Parathyroid adenoma (tissue), 2 donors: Measurements from ENCODE around the gene GIPC2.
A peak's percentile ranks its signal among the peaks of the same experiment; 100 is the strongest.

ENCODE experiments used
- H2AFZ ChIP-seq: fragments of 300-600 bp; sonication (generic); one replicate; pipeline ENCODE4 v1.7.0; 2017; ENCODE audit warnings: antibody characterized with exemption, mild to moderate bottlenecking
- H3K27ac ChIP-seq: fragments of 300-600 bp; sonication (generic); one replicate; pipeline ENCODE4 v1.7.0; 2017
- H3K27me3 ChIP-seq: fragments of 300-600 bp; sonication (generic); one replicate; pipeline ENCODE4 v1.7.0; 2017; ENCODE audit warnings: low read length; ENCODE audit not compliant: control insufficient read depth, insufficient read depth
- H3K36me3 ChIP-seq: fragments of 300-600 bp; sonication (generic); one replicate; pipeline ENCODE4 v1.7.0; 2017; ENCODE audit warnings: low read length; ENCODE audit not compliant: control insufficient read depth, insufficient read depth
- H3K4me1 ChIP-seq: fragments of 300-600 bp; sonication (generic); one replicate; pipeline ENCODE4 v1.7.0; 2017; ENCODE audit warnings: control low read depth
- H3K4me2 ChIP-seq: fragments of 300-600 bp; sonication (generic); one replicate; pipeline ENCODE4 v1.7.0; 2017; ENCODE audit warnings: low read length
- H3K4me3 ChIP-seq: fragments of 300-600 bp; sonication (generic); one replicate; pipeline ENCODE4 v1.7.0; 2017; ENCODE audit warnings: low read depth, low read length
- H3K79me2 ChIP-seq: fragments of 300-600 bp; sonication (generic); one replicate; pipeline ENCODE4 v1.7.0; 2017; ENCODE audit warnings: control low read depth
- H3K9ac ChIP-seq: fragments of 300-600 bp; sonication (generic); one replicate; pipeline ENCODE4 v1.7.0; 2017; ENCODE audit warnings: mild to moderate bottlenecking
- H3K9me3 ChIP-seq: fragments of 300-600 bp; sonication (generic); one replicate; pipeline ENCODE4 v1.7.0; 2017; ENCODE audit warnings: low read length; ENCODE audit not compliant: control insufficient read depth
- CTCF ChIP-seq: fragments of 300-600 bp; sonication (generic); IDR thresholded peaks from one replicate; pipeline ENCODE4 v1.7.0; 2017; ENCODE audit warnings: antibody characterized with exemption, mild to moderate bottlenecking
- donor health status: primary hyperparathyroidism.

The GIPC2 gene

DNA sequence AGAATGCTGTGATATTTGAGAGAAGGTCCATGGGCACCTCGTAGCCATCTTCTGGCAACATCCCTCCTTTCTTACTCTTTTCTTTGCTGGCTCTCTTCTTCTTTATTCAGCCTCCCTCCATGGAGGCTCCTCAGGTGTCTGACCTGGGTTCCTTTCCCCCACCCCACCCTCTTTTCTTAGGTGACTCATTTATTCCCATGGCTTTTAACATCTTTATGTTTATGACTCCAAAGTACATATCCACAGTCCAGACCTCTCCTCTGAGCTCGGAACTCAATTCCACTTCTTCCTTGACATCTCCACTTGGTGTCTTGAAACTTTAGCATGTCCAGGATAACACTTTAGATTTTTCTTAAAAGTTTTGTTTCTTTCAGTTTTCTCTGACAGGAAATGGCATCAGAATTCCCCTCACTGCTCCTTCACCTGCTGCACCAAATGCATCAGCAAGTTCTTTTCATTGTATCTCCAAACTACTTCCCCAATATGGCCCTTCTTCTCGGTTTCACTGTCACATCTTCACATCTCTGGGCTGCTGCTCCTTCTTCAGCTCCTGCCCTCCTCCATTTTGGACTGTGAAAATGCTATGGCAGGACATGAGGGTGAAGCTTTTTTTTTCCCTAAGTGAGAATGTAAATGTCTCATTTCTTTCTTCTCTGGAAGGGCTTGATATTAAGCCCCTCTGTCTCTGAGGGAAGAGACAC is 95.9 kb downstream of the GIPC2 start:
- Histone ChIP-seq H3K36me3 (no peaks in the 10 kb centered on the region), H3K79me2 (no peaks in the 10 kb centered on the region), H2AFZ (no peak overlapping the region), H3K27ac (no peak overlapping the region), H3K4me2 (no peak overlapping the region), H3K4me3 (no peak overlapping the region), H3K9me3 (no peaks in the 10 kb centered on the region), H3K9ac (no peak overlapping the region), H3K4me1 (no peaks in the 10 kb centered on the region), H3K27me3 (no peaks in the 10 kb centered on the region)
- TF ChIP-seq CTCF = no peak

- H3K79me2 ChIP-seq = no peaks in the 10 kb centered on the region
- H2AFZ ChIP-seq = no peak overlapping the region
- no peak overlapping the region for H3K9ac ChIP-seq
- H3K9me3 ChIP-seq = no peaks in the 10 kb centered on the region
- H3K4me2 ChIP-seq = no peak overlapping the region
- TF ChIP-seq CTCF = no peak
- no peak overlapping the region for H3K27ac ChIP-seq
- H3K27me3 ChIP-seq = no peaks in the 10 kb centered on the region
- no peak overlapping the region for H3K4me3 ChIP-seq
- no peaks in the 10 kb centered on the region for H3K36me3 ChIP-seq
- H3K4me1 ChIP-seq = no peaks in the 10 kb centered on the region
These were observed 97.0 kb downstream of the GIPC2 start for GRCh38 chr1:78142736-78143135.

GRCh38 chr1:78143152-78143551 is 97.4 kb downstream of the GIPC2 start:
- H3K4me2 ChIP-seq = no peak overlapping the region
- H3K4me3 ChIP-seq = no peak overlapping the region
- H3K36me3 ChIP-seq = no peaks in the 10 kb centered on the region
- H3K79me2 ChIP-seq = no peaks in the 10 kb centered on the region
- no peaks in the 10 kb centered on the region for H3K9me3 ChIP-seq
- H2AFZ ChIP-seq = no peak overlapping the region
- TF ChIP-seq CTCF = no peak
- no peak overlapping the region for H3K27ac ChIP-seq
- H3K4me1 ChIP-seq = no peaks in the 10 kb centered on the region
- no peaks in the 10 kb centered on the region for H3K27me3 ChIP-seq
- H3K9ac ChIP-seq = no peak overlapping the region

GRCh38 chr1:78143673-78144072 is 97.9 kb downstream of the GIPC2 start:
- H3K79me2 ChIP-seq = no peaks in the 10 kb centered on the region
- TF ChIP-seq CTCF = no peak
- H3K4me1 ChIP-seq = no peaks in the 10 kb centered on the region
- no peaks in the 10 kb centered on the region for H3K9me3 ChIP-seq
- H3K27me3 ChIP-seq = no peaks in the 10 kb centered on the region
- no peaks in the 10 kb centered on the region for H3K36me3 ChIP-seq
- no peak overlapping the region for H3K9ac ChIP-seq
- no peak overlapping the region for H3K4me2 ChIP-seq
- no peak overlapping the region for H2AFZ ChIP-seq
- H3K27ac ChIP-seq = no peak overlapping the region
- H3K4me3 ChIP-seq = no peak overlapping the region

- Histone ChIP-seq H3K4me1 (no peaks in the 10 kb centered on the region), H3K36me3 (no peaks in the 10 kb centered on the region), H3K9ac (no peak overlapping the region), H2AFZ (no peak overlapping the region), H3K9me3 (no peaks in the 10 kb centered on the region), H3K4me2 (no peak overlapping the region), H3K4me3 (no peak overlapping the region), H3K27me3 (no peaks in the 10 kb centered on the region), H3K79me2 (no peaks in the 10 kb centered on the region), H3K27ac (no peak overlapping the region)
- TF ChIP-seq CTCF = peak; percentile 63
These were observed 99.4 kb downstream of the GIPC2 start for GRCh38 chr1:78145105-78145580.
